HT1080 (cell line): ENCODE data around the gene AKT3. TPM values are rescaled to one million over a fixed set of nuclear protein-coding genes. Genes with fewer than 3 reads are reported as not detected.

Experiments used
- DNase-seq: peaks from one replicate; pipeline ENCODE4 v3.0.0-alpha.2; 2015; ENCODE audit warnings: low read depth
- total RNA-seq: library from RNA; depleted of rRNA; stranded (reverse); fragments of >200 nt; shearing (Covaris generic); gene quantifications from 2 replicates; pipeline ENCODE4 v1.2.3, GENCODE V29; 2014

AKT3 gene
- total RNA-seq, 1 experiment from 2014 or later = 15.4 TPM

DNA sequence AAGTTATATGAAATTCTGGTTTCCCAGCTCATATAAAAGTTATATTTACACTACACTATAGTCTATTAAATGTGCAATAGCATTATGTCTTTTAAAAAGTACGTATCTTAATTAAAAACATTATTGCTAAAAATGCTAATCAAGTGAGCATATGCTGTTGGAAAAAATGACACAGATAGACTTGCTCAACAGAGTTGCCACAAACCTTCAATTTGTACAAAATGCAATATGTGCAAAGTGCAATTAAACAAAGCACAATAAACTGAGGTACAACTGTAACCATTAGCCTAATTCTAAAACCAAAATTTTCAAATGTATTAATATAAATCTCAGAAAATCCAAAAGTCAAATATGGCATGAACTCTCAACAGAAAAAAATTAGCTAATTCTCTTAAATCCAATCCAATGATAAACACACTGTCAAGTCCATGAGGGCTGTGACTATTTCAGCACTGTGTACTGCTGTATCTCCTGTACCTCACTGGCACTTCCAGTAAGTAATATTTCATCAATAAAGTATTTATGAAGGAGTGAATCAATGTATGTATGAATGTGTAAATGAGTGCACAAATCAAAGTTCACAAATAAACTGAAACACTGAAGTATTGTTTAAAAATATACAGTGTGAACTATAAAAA is 116.3 kb downstream of the AKT3 start:
- no peak for DNase-seq

DNA sequence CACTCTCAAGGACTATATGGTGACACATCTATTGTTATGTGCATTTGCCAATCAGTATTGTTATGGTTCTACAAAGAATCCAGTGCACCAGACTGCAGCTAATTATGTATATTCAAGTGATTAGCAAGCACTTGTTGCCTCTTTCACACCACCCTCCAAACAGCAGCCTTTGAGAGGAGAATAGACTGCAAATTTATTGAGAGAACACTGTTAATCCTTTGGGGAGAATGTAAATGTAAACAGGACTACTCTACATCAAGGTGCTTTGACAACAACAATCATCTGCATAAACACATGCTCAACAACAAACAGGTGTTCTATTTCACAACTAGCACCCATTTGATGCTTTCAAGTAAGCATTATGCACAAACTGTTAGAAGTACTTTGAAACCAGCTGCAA is 117.4 kb downstream of the AKT3 start:
- no peak for DNase-seq

DNA sequence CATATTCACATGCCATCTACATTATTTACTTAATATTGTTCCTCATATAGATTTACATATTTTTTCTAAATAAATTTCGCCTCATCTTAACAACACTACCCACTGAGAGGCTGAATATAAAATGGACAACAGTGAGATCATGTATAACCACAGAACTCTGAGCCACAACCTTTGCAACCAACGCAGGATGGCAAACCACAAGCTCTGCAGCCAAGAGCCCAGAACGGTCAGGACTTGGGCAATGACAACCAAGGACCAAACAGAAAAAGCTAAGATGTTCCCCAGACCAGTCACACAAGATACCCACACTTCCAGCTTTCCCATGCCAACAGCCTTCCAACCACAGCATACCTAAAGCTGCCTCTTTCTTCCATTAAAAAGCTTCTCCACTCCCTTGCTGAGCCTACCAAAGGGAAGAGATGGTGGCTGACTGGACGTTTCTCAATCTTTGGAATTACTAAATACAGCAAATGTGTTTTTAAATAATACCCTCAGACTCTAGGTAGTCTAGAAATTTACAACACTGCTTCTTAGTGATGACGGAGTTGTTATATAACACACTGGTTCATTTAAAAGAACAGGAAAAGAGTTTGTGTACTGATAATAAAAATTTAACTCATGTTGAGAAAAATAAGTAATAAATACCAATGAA is 117.9 kb downstream of the AKT3 start:
- DNase-seq = peak; percentile 18

DNA sequence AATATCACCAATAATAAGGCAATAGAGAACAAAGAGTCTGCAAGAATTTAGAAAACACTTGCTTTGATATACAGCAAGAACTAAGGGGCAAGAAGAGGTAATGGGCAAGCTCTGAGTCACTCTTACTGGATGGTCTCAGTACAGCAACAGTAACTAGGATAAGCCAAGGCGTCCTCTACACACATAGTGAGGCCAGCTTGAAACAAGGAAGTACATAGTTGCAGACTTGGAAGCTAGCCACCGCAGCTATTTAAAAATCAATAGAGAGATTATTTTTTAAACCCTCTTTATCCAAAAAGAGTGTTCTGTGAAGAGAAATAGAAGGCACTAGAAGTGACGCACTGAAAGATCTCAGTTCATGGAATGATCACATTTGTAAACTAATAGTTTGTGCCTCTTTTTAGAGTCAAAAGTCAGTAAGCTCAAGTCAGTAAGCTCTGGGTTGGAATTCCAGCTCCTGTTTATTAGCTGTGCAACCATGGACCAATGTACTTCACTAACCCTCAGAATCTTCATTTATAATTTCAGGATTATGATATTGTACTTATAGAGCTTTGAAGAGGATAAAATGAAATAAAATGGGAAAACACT is 118.6 kb downstream of the AKT3 start:
- peak; percentile 26 for DNase-seq

DNA sequence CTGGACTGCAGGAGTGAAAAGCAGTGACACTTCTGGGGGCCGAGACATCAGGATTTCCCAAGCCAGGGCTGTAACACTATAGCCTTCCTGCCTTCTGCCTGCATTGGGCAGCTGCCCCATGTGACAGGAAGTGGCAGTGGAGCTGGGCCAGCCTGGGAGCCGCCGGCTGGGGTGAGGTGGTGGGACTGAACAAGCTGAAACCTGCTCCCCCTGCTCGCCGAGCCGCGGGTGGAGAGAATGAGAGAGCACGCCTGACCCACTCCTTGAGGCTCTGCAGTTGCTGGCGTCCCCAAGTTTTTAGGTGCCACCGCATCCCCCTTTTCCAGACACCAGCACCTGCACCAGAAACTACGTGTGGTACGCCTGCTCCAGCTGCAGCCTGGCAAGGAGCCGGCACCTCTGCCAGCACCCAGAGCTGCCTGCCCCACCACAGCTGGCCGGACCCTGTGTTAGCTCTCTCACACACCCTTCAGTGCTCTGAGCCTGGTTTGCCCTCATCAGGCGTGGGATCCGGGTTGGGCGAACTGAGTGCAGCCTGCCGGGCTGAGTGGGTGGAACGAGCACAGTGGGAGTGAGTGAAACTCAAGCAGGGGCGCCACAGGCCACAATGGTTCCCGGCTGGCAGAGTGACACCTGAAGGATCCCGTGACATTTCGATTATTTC is 119.4 kb downstream of the AKT3 start:
- peak; percentile 12 for DNase-seq

DNA sequence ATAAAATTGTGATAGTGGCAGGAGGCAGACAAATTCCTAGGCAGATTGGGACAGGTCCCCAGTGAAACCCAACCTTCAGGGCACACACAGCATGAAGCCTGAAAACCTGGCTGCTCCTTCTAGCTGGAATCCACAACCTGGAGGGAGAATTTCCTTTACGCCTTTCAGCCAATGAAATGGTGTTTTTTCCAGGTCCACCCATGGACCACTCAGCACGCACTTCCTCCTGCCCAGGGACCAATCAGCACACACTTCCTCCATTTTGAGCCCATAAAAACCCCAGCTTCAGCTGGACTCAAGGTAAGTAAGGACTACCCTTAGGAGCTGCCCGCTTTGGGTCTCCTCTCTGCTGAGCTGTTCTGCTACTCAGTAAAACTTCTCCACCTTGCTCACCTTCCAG is 120.1 kb downstream of the AKT3 start:
- DNase-seq = no peak

DNA sequence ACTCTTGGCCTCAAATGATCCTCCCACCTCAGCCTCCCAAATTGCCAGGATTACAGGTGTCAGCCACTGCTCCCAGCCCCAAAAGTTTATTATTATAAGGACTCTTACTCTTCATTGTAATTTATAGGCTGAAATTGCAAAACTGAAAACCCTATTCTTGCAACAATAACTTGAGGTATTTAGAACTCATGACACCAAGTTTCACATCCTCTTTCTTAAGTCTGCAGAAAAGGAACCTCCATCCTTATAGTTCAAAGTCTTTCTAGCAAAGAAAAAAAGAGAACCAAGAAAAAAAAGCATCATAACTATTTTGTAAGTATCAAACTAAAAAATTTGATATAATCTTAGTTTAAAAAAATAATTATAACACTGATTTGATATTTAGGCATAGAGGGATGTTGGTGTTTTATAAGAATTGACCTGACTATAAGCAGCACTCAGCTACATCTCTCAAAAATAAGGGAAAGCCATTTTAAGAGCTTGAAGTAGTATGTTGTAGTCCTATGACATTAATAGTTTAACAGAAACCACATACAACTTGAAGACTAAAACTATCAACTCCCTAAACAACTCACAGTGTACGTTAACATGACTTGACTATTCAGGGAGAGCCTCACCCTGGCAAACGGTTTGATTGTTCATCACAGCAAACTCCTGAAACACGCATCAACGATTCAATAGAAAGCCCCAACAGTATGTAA is 122.4 kb downstream of the AKT3 start:
- no peak for DNase-seq

DNA sequence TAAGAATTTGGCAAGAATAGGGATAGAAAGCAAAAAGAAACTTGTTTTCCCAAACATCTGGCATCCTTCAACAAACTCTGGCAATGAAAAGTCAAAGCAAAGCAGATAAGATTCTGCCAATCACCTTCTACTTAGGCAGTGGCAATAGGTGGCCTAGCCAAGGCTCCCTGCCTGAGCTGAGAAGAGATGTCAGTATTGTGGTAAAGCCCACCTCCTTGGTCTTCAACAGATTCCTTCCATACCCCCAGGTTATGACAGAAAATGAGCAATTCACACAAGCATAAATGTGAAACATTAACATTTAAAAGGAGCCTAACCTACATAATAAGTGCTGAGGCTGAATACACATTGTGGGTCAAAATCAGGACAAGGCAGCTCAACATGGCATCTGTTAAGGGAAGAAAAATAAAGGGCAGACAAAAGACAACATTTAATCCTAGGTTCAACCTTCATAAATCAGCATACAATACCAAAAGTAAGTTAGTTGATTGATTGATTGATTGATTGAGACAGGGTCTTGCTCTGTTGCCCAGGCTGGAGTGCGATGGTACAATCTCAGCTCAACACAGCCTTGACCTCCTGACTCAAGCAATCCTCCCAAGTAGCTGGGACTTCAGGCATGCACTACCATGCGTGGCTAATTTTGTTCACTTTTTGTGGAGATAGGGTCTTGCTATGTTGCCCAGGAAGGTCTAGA is 123.1 kb downstream of the AKT3 start:
- no peak for DNase-seq

DNA sequence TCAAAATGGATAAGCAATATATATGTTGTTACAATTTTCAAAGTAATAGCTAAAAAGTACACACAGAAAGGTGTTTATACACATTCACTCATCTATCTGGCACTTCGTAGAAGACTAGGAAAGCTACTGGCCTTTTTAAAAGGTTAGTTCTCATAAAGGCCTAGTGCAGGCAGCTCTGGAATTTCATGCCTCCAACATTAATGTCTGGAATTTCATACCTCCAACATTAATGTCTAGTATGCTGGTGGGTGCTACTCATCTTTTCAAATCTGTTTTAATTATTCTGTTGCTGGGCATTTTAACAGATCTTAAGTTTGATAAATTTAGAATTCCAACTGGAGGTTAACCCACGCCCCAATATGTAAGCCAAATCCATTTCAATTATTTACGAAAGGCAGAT is 124.2 kb downstream of the AKT3 start:
- DNase-seq = no peak

DNA sequence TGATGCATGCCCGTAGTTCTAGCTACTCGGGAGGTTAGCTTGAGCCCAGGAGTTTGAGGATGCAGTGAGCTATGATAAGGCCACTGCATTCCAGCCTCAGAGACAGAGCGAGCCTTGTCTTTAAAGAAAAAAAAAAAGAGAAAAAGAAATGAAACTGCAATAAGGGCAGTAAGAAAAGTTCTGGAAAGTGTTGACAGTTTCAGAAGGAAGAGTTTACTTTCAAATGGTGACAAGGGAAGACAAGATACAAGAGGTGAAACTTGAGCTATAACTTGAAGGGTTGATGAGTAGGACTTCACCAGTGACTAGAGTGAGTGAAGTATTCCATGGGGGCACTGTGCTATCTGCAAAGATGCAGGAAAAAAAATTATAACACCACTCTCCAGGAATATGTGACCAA is 125.0 kb downstream of the AKT3 start:
- DNase-seq = no peak

DNA sequence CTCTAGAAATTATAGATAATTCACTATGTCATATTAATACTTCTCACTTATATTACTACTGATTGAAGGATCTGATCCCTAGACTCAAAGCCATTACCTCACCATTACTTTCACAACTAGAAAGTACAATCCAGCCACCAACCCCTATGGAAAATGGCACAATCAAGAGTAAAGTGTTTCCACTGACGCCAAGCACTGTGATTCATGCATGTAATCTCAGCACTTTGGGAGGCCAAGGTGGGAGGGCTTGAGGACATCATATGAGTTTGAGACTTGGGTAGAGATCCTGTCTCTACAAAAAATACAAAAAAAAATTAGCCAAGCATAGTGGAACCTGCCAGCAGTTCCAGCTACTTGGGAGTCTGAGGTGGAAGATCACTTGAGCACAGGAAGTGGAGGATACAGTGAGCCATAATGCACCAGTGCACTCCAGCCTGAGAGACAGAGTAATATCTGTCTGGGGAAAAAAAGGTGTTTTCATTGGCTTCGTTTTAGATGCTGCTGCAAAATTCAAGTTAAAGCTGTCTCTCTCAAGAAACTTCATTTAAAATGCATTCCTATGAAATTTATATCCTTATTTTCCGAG is 126.5 kb downstream of the AKT3 start:
- peak; percentile 4 for DNase-seq

DNA sequence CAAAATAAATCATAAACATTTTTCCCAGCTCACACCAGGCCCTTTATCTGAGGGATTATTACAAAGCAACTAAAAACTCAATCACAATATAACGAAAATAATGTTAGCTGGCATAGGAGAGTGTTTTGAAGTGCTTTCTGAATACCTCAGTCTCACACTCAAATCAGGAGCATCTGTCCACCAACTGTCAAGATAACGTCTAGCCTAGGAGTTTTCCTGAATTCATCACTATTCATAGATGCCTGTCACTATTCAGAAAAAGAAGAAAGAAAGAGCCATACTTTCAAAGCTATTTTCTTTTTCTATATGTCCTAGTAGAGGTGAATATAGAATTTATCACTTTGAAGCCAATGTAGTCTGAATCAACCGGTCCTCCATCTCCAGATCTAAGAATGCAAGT is 127.0 kb downstream of the AKT3 start:
- DNase-seq = no peak

DNA sequence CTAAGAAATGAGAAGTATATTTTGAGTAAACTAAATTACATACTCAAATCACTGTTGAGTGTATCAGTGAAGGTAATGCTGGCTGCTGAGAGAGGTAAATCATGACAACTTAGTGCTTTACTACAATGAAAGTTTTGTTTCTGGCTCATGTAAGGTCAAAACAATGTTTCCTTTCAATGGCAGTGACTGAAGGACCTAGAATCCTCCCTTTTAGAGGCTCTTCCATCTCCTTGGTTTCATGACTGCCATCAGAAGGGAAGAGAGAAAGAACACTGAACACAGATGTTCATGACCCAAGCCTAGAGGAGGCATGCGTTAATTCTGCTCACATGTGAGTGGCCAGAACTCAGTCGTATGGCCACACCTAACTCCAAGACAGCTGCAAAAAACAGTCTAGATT is 130.6 kb downstream of the AKT3 start:
- DNase-seq = peak; percentile 6

DNA sequence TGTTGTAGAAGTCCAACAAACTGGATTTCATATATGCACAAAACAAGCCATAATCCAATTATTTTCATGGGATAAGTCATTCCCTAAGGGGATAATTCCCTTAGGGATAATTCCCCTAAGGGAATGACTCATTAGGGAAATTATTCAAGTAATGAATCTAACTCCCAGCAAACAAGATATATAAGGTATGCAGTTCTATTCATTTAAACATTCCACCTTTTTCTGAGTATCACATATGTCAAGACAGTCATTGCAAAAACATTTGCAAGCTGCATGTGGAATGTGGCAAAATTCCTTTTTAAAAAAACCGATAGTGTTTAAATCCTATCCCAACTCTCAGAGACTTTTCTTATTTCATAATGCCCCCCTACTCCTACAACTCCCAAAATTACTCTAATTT is 131.2 kb downstream of the AKT3 start:
- peak; percentile 86 for DNase-seq

DNA sequence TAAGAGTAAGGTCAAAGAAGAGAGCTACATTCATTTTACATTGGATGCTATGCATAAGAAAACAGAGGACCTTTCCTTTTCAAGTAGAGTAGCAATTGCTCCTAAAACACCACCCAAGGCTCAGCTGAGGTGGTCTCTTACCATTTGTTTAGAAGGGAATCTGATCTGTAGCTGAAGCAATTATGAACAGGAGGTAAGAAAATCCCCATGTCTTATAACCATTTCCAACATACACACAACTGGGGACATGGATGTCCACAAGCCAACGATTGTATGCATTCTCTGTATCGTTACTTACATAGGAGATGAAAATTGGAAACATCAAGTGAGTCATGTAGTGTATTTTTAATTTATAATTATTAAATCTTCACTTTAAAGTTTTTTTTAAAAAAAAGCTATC is 132.0 kb downstream of the AKT3 start:
- no peak for DNase-seq

DNA sequence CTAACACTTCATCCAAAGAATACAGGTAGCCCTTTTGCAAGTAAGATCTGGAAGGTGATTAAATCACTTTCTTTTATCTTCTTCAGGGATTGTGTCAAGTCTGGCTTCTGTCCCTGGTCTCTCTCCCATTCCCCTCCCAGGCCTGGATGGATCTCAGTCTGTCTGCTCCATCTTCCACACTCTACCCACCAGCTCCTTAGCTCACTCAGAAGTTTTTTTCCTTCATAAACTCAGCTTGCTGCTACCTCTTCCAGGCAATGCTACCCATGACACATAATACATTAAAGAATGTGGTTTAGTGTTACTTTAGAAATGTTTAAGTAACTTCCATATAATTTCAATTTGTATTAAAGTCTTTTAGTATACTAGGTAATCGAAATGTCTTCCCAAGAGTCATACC is 133.1 kb downstream of the AKT3 start:
- peak; percentile 8 for DNase-seq

DNA sequence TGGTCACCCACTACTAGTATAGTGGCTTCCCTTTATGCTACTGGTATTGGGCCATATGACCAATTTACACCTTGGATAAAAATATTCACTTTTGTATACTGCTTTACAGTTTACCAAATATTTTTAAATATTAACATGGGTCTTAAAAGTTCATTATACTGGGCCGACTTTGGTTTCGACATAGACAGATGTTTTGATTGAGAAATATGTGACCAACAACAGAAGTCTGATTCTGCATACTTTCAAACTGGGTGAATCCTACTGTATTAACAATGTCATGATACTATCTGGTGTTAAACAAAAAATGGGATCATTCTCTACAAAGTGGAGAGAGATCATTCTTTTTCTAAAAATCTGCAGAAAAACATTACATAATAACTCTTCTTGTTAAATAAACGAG is 134.8 kb downstream of the AKT3 start:
- DNase-seq = no peak

DNA sequence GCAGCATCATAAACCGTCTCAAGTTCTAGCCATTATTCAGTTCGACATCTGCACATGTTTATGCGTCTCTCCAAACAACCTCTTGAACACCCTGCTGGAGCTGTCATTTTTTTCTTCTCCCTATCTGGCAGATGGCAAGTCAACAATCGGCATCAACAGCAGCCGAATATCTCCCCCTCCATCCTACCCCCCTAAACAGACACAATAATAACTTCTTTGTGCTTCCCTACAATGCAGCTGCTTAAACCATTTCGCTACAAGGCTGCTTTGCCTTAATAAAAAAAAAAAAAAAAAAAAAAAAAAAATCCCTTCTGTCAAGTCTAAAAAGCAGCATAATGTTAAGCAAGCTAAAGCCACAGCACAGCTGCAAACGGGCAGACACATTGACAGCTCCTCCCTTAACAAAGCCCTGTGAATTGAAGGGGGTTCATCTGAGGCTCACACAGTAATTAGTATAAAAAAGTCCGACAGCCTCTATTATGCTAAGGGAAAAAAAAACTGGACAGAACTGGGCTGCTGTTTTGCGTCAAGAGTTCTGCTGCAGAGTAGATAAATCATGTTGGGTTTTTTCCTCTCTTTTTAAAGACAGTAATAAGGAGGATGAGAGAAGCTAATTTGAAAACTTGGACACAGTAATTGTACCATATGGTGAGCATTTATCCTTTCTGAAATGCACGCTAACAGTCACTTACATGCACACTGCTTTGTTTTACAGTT is 136.4 kb downstream of the AKT3 start:
- DNase-seq = no peak

DNA sequence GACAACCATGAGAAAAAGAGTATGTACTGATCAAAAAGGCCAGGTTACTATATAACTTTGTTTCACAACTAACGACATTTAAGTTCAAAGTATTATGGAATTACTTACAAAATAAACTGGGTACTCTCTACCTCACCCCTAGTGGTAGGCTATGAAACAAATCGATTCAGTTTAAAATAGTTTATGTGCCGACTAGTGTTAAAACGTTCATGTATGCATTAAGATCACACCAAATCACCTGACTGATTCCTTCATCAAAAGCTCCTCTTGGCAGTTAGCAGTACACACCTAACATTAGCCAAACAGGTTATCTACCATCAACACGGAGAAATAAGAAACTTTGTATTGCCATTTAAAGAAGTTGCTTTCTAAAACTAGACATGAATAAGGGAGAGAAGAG is 137.1 kb downstream of the AKT3 start:
- no peak for DNase-seq

DNA sequence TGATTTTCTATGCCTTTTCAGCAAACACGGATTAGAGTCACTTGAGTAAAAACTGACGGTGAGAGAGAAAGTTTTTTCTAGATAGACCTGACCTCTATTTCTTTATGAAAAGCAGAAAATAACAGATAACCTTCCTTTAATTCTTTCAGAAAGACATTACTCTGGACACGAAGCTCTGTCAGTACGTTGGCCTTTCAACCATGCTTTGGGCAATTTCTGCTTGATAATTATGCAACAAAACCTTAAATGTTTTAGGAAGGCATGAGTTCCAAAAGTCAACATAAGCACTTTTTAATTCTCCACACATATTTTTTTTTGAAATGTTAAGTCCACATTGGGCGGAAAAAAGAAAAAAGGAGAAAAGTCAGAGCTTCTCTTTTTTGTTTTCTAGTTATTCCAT is 137.8 kb downstream of the AKT3 start:
- no peak for DNase-seq
